ENCODE data around the gene LMO3. TPM values are rescaled to one million over a fixed set of nuclear protein-coding genes. Genes with fewer than 3 reads are reported as not detected.

LMO3 gene
- total and polyA plus RNA-seq, 2 of the 4 experiments (the other 2 are of a cell fraction): 0.54 to 0.84 TPM

- Histone ChIP-seq H3K4me3 (ENCODE audit: insufficient read depth, low read depth, low read length) (no peak overlapping the region), H4K8ac (ENCODE audit: low read depth in 2 of 2, low read length in 2 of 2) (no peak overlapping the region), H3K9me3 (ENCODE audit: control insufficient read depth, insufficient read depth, low read length) (no peaks in the 10 kb centered on the region), H3K27ac (ENCODE audit: insufficient read depth, low read length) (no peak overlapping the region), H3K79me1 (ENCODE audit: low read depth in 1 of 2, low read length in 2 of 2) (no peaks in the 10 kb centered on the region), H4K20me1 (ENCODE audit: insufficient read depth, low read length) (no peaks in the 10 kb centered on the region), H4K5ac (ENCODE audit: low read depth, low read length) (no peak overlapping the region), H4K91ac (ENCODE audit: insufficient read depth, low read depth, low read length) (no peak overlapping the region), H3K4me1 (ENCODE audit: control insufficient read depth, insufficient read depth, low read length) (no peaks in the 10 kb centered on the region), H3K9ac (ENCODE audit: low read depth, low read length) (no peak overlapping the region), H2BK120ac (ENCODE audit: low read depth, low read length) (no peak overlapping the region), H3K4ac (ENCODE audit: low read depth, low read length) (no peak overlapping the region), H2AK5ac (ENCODE audit: low read depth, low read length) (no peak overlapping the region), H3K14ac (replicated peaks; ENCODE audit: low read depth, low read length) (no peak overlapping the region), H2BK15ac (ENCODE audit: low read depth, low read length) (no peak overlapping the region), H3K23ac (ENCODE audit: low read depth, low read length) (no peak overlapping the region), H3K4me2 (ENCODE audit: low read depth, low read length) (no peak overlapping the region), H3K27me3 (ENCODE audit: control insufficient read depth, insufficient read depth, low read length) (no peaks in the 10 kb centered on the region), H3K9me1 (ENCODE audit: insufficient read depth, low read length) (no peaks in the 10 kb centered on the region), H2BK5ac (ENCODE audit: low read depth, low read length, poor library complexity, severe bottlenecking) (no peak overlapping the region), H3K56ac (ENCODE audit: extremely low read depth, insufficient read depth, low read length) (no peak overlapping the region), H3K18ac (ENCODE audit: low read depth, low read length) (no peak overlapping the region), H2AFZ (replicated peaks; ENCODE audit: low read length, poor library complexity) (no peak overlapping the region), H2BK20ac (ENCODE audit: low read depth, low read length) (no peak overlapping the region), H2AK9ac (replicated peaks; ENCODE audit: low read depth, low read length, poor library complexity) (no peak overlapping the region), H3K36me3 (ENCODE audit: control insufficient read depth, insufficient read depth, low read length) (no peaks in the 10 kb centered on the region)
- TF ChIP-seq RCOR1 (IDR thresholded peaks at IDR 0.05; ENCODE audit: insufficient replicate concordance, low read length): no peak
- no peak for TF ChIP-seq MAFK (IDR thresholded peaks at IDR 0.05; ENCODE audit: low read depth, low read length)
- no peak for TF ChIP-seq MXI1 (IDR thresholded peaks at IDR 0.05; ENCODE audit: borderline replicate concordance, low read depth, low read length)
- no peak for TF ChIP-seq ELK1 (IDR thresholded peaks at IDR 0.05; ENCODE audit: borderline replicate concordance, low read depth, low read length)
- no peak for TF ChIP-seq CTCF (conservative IDR thresholded peaks at IDR 0.05; ENCODE audit: low read depth, low read length)
- no peak for TF ChIP-seq FOS (IDR thresholded peaks at IDR 0.05; ENCODE audit: low read depth, low read length)
- no peak for TF ChIP-seq BHLHE40 (IDR thresholded peaks at IDR 0.05; ENCODE audit: low read depth, low read length)
- TF ChIP-seq POLR2A (IDR thresholded peaks at IDR 0.05; ENCODE audit: low read depth, low read length): no peak
- no peak for TF ChIP-seq CHD1 (IDR thresholded peaks at IDR 0.05; ENCODE audit: low read depth, low read length)
- TF ChIP-seq CEBPB (IDR thresholded peaks at IDR 0.05; ENCODE audit: low read depth, low read length): no peak
- intact Hi-C loops (cut with micrococcal nuclease) (no loop called here), dilution Hi-C loops (cut with HindIII; ENCODE audit: low sequenced_read_pairs, unreplicated experiment) (no loop called here), in situ Hi-C loops (cut with MboI; ENCODE audit: low sequenced_read_pairs) (no loop called here)
- no TSS peak for BruUV-seq (replicated peaks)
- no peak for ATAC-seq (ENCODE audit: low read depth)
- ChIA-PET POLR2A (ENCODE audit: unreplicated experiment) (no interaction called here), CTCF (no interaction called here)
- DNase-seq: no peak
These were observed 13.6 kb upstream of the LMO3 start for GRCh38 chr12:16619537-16619936.
